ENCODE results near the gene CTDP1. TPM values are rescaled to one million over a fixed set of nuclear protein-coding genes. Genes with fewer than 3 reads are reported as not detected.

Gene CTDP1
- total RNA-seq, 1 experiment from 2014 or later = 33.7 TPM

GRCh38 chr18:79723628-79724027 is 44.0 kb downstream of the CTDP1 start:
- no peaks in the 10 kb centered on the region for H3K27me3 ChIP-seq (ENCODE audit: insufficient read depth, low read length)
- no peak for DNase-seq
- H3K4me2 ChIP-seq (ENCODE audit: insufficient read depth, insufficient read length, low read length) = no peak overlapping the region
- H3K4me1 Mint-ChIP-seq = no peaks in the 10 kb centered on the region
- H3K23ac ChIP-seq (ENCODE audit: insufficient read length, low read depth, low read length) = no peak overlapping the region
- H3K14ac ChIP-seq (ENCODE audit: insufficient read depth, low read length) = no peak overlapping the region
- H3K9me3 Mint-ChIP-seq = no peaks in the 10 kb centered on the region
- WGBS (ENCODE audit: extremely low coverage, insufficient read length, low lambda C conversion rate) = no CpG with 5 or more reads among the region's 11 CpGs
- no peaks in the 10 kb centered on the region for H3K23me2 ChIP-seq (ENCODE audit: insufficient read length, low read depth, low read length, poor library complexity, severe bottlenecking)
- peaks cover 38 to 71% (median 66%) of the 10 kb centered on the region in 3 experiments; a peak in 6 of 7 replicates for H3K36me3 Mint-ChIP-seq (ENCODE audit: insufficient read depth in 1 of 3, low read depth in 3 of 3)
- no peak overlapping the region for H3K18ac ChIP-seq (ENCODE audit: insufficient read length, low read depth, low read length)
- no peak overlapping the region for H2BK15ac ChIP-seq (ENCODE audit: low read depth, low read length)
- peaks cover 2% of the 10 kb centered on the region for H3K79me1 ChIP-seq (ENCODE audit: insufficient read depth, low read depth, low read length, poor library complexity, severe bottlenecking)
- no peak overlapping the region for H2BK20ac ChIP-seq (ENCODE audit: low read depth, low read length, poor library complexity, severe bottlenecking)
- TF ChIP-seq CTCF (conservative IDR thresholded peaks at IDR 0.05) = no peak
- no peak overlapping the region for H3K4ac ChIP-seq (ENCODE audit: low read depth, low read length)
- H3K27ac ChIP-seq (ENCODE audit: insufficient read length, low read depth, low read length) = no peak overlapping the region
- peaks cover 3% of the 10 kb centered on the region for H4K20me1 ChIP-seq (ENCODE audit: control insufficient read depth, insufficient read depth, insufficient read length)
- no peak overlapping the region for H4K8ac ChIP-seq (replicated peaks; ENCODE audit: insufficient read length, low read depth, low read length)
- H2BK5ac ChIP-seq (ENCODE audit: insufficient read length, low read length) = no peak overlapping the region
- H2BK120ac ChIP-seq (ENCODE audit: low read depth, low read length, poor library complexity, severe bottlenecking) = no peak overlapping the region
- no peak overlapping the region for H2BK12ac ChIP-seq (ENCODE audit: insufficient read length, low read depth, low read length)
- no peak overlapping the region for H3K56ac ChIP-seq (ENCODE audit: insufficient read length, low read depth, low read length)
- H3K27ac Mint-ChIP-seq = peak overlapping the region in 2 of 3 experiments; percentile 59 to 79; a peak in 3 of 7 replicates
- no peak overlapping the region for H2AK5ac ChIP-seq (ENCODE audit: insufficient read length, low read length)
- H4K91ac ChIP-seq (ENCODE audit: insufficient read length, low read depth, low read length) = no peak overlapping the region
- H3K9me3 ChIP-seq (ENCODE audit: control insufficient read depth, low read depth, low read length) = no peaks in the 10 kb centered on the region
- no peaks in the 10 kb centered on the region; the same call in 1 of the 2 replicates for H3K79me2 ChIP-seq (ENCODE audit: insufficient read depth, low read length)
- H2AFZ ChIP-seq (ENCODE audit: low read length) = no peak overlapping the region
- no peak overlapping the region for H3K9ac ChIP-seq (ENCODE audit: extremely low read depth, insufficient read length, low read length)
- H3K27me3 Mint-ChIP-seq (ENCODE audit: low read depth) = no peaks in the 10 kb centered on the region
- H3K4me3 Mint-ChIP-seq = no peak overlapping the region
- H3T11ph ChIP-seq (ENCODE audit: low read length) = no peak overlapping the region
- no peak overlapping the region for H4K5ac ChIP-seq (ENCODE audit: insufficient read length, low read depth, low read length)
- no peaks in the 10 kb centered on the region for H3K4me1 ChIP-seq (ENCODE audit: insufficient read depth, low read length)

All from H9 (cell line).